Measurements from ENCODE around the gene RAB1A.

DNA sequence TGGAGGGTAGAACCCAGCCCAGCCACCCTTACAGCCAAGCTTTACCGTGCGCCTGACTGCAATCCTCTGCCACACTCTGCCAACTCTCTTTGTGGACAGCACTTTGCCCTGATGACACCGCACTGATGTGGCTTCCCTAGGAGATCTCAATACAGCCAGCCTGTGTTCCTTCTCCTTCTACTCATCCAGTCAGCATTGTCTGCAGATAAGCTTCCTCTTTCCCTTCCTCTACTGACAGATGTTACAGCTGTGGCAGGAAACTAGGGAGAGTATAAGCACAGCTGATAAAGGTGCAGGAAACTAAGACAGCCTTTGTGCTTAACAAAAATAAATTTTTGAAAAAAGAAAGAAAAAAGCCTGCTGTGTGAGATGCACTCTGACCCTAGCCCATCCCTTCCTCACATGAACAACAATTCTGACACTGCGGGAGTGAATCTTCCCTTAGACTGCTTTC, 48.6 kb downstream of the RAB1A start:
- TF ChIP-seq, protein P1, sequence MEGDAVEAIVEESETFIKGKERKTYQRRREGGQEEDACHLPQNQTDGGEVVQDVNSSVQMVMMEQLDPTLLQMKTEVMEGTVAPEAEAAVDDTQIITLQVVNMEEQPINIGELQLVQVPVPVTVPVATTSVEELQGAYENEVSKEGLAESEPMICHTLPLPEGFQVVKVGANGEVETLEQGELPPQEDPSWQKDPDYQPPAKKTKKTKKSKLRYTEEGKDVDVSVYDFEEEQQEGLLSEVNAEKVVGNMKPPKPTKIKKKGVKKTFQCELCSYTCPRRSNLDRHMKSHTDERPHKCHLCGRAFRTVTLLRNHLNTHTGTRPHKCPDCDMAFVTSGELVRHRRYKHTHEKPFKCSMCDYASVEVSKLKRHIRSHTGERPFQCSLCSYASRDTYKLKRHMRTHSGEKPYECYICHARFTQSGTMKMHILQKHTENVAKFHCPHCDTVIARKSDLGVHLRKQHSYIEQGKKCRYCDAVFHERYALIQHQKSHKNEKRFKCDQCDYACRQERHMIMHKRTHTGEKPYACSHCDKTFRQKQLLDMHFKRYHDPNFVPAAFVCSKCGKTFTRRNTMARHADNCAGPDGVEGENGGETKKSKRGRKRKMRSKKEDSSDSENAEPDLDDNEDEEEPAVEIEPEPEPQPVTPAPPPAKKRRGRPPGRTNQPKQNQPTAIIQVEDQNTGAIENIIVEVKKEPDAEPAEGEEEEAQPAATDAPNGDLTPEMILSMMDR (IDR thresholded peaks at IDR 0.05), result no peak
- TF ChIP-seq SIN3A (IDR thresholded peaks at IDR 0.05; ENCODE audit: borderline replicate concordance, insufficient read depth, low read depth, low read length) (no peak), POLR2AphosphoS5 (IDR thresholded peaks at IDR 0.05; ENCODE audit: low read depth, low read length) (no peak), TCF7L2 (IDR thresholded peaks at IDR 0.05; ENCODE audit: low read depth, low read length) (no peak)

Measured in Panc1 (cell line).